Astrocyte (in vitro differentiated cells and primary cell): ENCODE data around the gene C17orf113.

ENCODE experiments used
- CTCF ChIP-seq: IDR thresholded peaks from 2 replicates; pipeline ENCODE4 v1.5.1; 2011; ENCODE audit warnings: low read depth, mild to moderate bottlenecking, inconsistent platforms, low read length, moderate library complexity; ENCODE audit not compliant: insufficient read depth
- EZH2 ChIP-seq: IDR thresholded peaks from 2 replicates; pipeline ENCODE4 v1.6.1; 2012; ENCODE audit warnings: mild to moderate bottlenecking, low read length, inconsistent platforms; ENCODE audit not compliant: insufficient read depth

GRCh38 chr17:42061646-42062487 is 11.5 kb upstream of the C17orf113 start:
- TF ChIP-seq CTCF (no peak), EZH2 (no peak)
